Spleen (tissue), 11 donors: ENCODE results near the gene SMG9. TPM values are rescaled to one million over a fixed set of nuclear protein-coding genes. Genes with fewer than 3 reads are reported as not detected.

Experiments used
- DNase-seq: peaks from one replicate; pipeline ENCODE4 v3.0.0-alpha.2; 2020
- H3K27ac ChIP-seq, 8 donors: fragments of 200-600 bp; sonication (generic) in 7 of 8; 1 replicate in 4 of 8; 2 replicates in 4 of 8; pipeline versions ENCODE4 v1.5.0 to v1.8.0; 2016 to 2021; ENCODE audit warnings: inconsistent platforms in 4 of 8, mild to moderate bottlenecking in 4 of 8, moderate library complexity in 1 of 8
- H3K27me3 ChIP-seq, 7 donors: fragments of 200-600 bp; sonication (generic) in 6 of 7; replicated peaks in 1 of 7; 1 replicate in 4 of 7; 2 replicates in 3 of 7; pipeline versions ENCODE4 v1.5.0 to v1.8.0; 2016 to 2021; ENCODE audit warnings: inconsistent platforms in 3 of 7, mild to moderate bottlenecking in 1 of 7
- H3K36me3 ChIP-seq, 6 donors: fragments of 200-600 bp; sonication (generic) in 5 of 6; 1 replicate in 4 of 6; 2 replicates in 2 of 6; pipeline versions ENCODE4 v1.5.0 to v1.8.0; 2016 to 2021; ENCODE audit warnings: inconsistent platforms in 2 of 6
- H3K4me1 ChIP-seq, 6 donors: fragments of 200-600 bp; sonication (generic) in 5 of 6; 1 replicate in 3 of 6; 2 replicates in 3 of 6; pipeline versions ENCODE4 v1.5.0 to v1.8.0; 2016 to 2021; ENCODE audit warnings: inconsistent platforms in 3 of 6
- H3K4me3 ChIP-seq, 8 donors: fragments of 200-600 bp; sonication (generic) in 7 of 8; 1 replicate in 4 of 8; 2 replicates in 4 of 8; pipeline versions ENCODE4 v1.5.0 to v1.8.0; 2016 to 2021; ENCODE audit warnings: inconsistent platforms in 4 of 8, mild to moderate bottlenecking in 4 of 8, moderate library complexity in 2 of 8
- H3K9me3 ChIP-seq, 8 donors: fragments of 200-600 bp; sonication (generic) in 7 of 8; 1 replicate in 4 of 8; 2 replicates in 4 of 8; pipeline versions ENCODE4 v1.5.0 to v1.8.0; 2016 to 2021; ENCODE audit warnings: inconsistent platforms in 4 of 8
- POLR2A ChIP-seq, 3 donors: fragments of 450-650 bp; IDR thresholded peaks; one replicate each; pipeline ENCODE4 v1.5.1; 2017; ENCODE audit warnings: antibody characterized with exemption in 3 of 3, mild to moderate bottlenecking in 1 of 3
- POLR2AphosphoS5 ChIP-seq, 3 donors: sonication (generic); formaldehyde crosslinking; IDR thresholded peaks; one replicate each; pipeline ENCODE4 v1.5.1; 2017; ENCODE audit warnings: antibody characterized with exemption in 3 of 3
- WGBS, 5 donors: extraction: QIAGEN DNeasy Blood & Tissue Kit in 3 of 5; methylation state at CpG; one replicate each; pipeline versions ENCODE4 v1.1.5 to v1.1.7; 2013 to 2018; 5-methylcytosine and 5-hydroxymethylcytosine counted together
- intact Hi-C: fragments of 100-400 bp; cut with DNase I; formaldehyde crosslinking; loops from one replicate; pipeline ENCODE4 v1.15.0; 2023; ENCODE audit warnings: low total_unique reads
- polyA plus RNA-seq, 3 donors: library from polyadenylated mRNA; stranded (reverse); fragments of 200-250 nt; gene quantifications; one replicate each; pipeline ENCODE4 v1.2.1, GENCODE V29; 2013
- total RNA-seq, 7 donors: library from RNA; depleted of rRNA in 3 of 7; stranded (reverse); fragments of >200 nt in 3 of 7; fragmentation: NEBNext Ultra II Directional in 4 of 7; extraction: Animal tissue kit (Norgen Biotek cat#: 25700) in 4 of 7; gene quantifications; one replicate each; pipeline versions ENCODE4 v1.1.0 to v1.2.1, GENCODE V29; 2016 to 2021
- TF ChIP-seq, protein P1 (sequence below), 11 experiments: fragments of 200-600 bp in 7 of 11; fragments of 450-650 bp in 4 of 11; sonication (generic) in 4 of 11; IDR thresholded peaks in 8 of 11; conservative IDR thresholded peaks in 3 of 11; 1 replicate in 7 of 11; 2 replicates in 4 of 11; pipeline versions ENCODE4 v1.4.0 to v1.8.0; 2016 to 2021; ENCODE audit warnings: antibody characterized with exemption in 11 of 11, inconsistent platforms in 4 of 11, mild to moderate bottlenecking in 1 of 11
- donor health status: healthy with polysubstance abuse.
- donor health status: DM: no; HTN: no; CAD: no; lungs with moderate emphysema.
- donor health status: DM: no; HTN: no; CAD: no.
- donor health status: Bipolar disorder and iron deficiency.
- donor health status: healthy.
- donor health status: DM: no; HTN: no; CAD: no.
- donor health status: DM: yes; HTN: yes; CAD: no.

Gene SMG9
- total and polyA plus RNA-seq, 10 donors, result 30.9 to 65.9 (median 45.2) TPM

DNA sequence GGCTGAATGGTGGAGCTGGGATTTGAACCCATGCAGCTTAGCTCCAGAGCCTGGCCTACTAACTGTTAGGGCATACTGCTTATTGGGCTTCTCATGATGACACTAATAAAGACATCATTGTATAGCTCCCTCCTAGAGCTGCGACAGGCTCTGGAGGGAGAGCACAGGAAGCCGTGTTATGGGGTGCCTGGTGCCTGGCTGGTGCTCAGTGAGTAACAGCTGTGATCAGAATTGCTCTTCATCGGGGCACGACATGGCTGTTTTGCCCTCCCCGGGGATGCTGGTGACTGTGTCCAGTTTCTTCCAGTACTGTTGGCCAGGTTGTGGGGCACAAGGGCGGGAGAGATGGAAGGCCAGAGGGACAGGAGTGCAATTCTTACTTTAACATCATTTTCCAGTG lies 42.4 kb upstream of the SMG9 start:
- WGBS, 5 donors, result 46 to 80% (median 62%) methylated on average over 3 to 6 of the region's 6 CpGs
- no peak for DNase-seq
- intact Hi-C loops, result no loop called here

DNA sequence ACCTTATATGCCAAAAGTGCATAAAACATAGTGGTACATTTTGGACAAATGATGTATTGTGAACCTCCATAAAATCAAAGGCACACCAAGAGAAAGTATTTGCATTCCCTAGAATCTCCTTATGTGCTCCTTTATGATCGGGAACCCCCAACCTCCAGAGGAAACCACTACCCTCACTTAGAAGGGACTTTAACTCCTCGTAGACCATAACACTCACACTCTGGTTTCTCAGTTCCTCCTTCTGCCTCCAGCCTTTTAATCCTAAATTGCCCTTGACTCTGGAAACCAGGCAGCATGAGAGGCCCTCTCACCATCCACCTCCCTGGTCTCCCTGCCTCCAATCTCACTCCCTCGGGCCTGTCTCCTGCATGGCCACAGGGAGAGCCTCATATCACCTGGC lies 35.8 kb upstream of the SMG9 start:
- peaks cover 0 to 32% (median 0%) of the 10 kb centered on the region in 7 donors for H3K27me3 ChIP-seq
- DNase-seq, result no peak
- H3K9me3 ChIP-seq, result peaks cover 0 to 1% (median 0%) of the 10 kb centered on the region in 8 donors
- H3K27ac ChIP-seq, result no peak overlapping the region
- H3K4me3 ChIP-seq, result no peak overlapping the region
- intact Hi-C loops, result no loop called here
- peaks cover 0 to under 1% (median 0%) of the 10 kb centered on the region in 6 donors for H3K4me1 ChIP-seq
- TF ChIP-seq POLR2A (IDR thresholded peaks at IDR 0.05) (no peak), POLR2AphosphoS5 (IDR thresholded peaks at IDR 0.05) (no peak)
- TF ChIP-seq, protein P1, sequence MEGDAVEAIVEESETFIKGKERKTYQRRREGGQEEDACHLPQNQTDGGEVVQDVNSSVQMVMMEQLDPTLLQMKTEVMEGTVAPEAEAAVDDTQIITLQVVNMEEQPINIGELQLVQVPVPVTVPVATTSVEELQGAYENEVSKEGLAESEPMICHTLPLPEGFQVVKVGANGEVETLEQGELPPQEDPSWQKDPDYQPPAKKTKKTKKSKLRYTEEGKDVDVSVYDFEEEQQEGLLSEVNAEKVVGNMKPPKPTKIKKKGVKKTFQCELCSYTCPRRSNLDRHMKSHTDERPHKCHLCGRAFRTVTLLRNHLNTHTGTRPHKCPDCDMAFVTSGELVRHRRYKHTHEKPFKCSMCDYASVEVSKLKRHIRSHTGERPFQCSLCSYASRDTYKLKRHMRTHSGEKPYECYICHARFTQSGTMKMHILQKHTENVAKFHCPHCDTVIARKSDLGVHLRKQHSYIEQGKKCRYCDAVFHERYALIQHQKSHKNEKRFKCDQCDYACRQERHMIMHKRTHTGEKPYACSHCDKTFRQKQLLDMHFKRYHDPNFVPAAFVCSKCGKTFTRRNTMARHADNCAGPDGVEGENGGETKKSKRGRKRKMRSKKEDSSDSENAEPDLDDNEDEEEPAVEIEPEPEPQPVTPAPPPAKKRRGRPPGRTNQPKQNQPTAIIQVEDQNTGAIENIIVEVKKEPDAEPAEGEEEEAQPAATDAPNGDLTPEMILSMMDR (IDR thresholded peaks at IDR 0.05 in 8 of 11, conservative IDR thresholded peaks at IDR 0.05 in 3 of 11), result no peak
- 10 to 36% (median 18%) methylated on average over 3 of the region's 3 CpGs for WGBS, 5 donors
- H3K36me3 ChIP-seq, result no peaks in the 10 kb centered on the region

More for the DNA sequence above, 42.4 kb upstream of the SMG9 start:
- peaks cover 0 to 8% (median 2%) of the 10 kb centered on the region in 8 donors for H3K9me3 ChIP-seq
- H3K4me3 ChIP-seq, result no peak overlapping the region
- peaks cover 0 to 22% (median 9%) of the 10 kb centered on the region in 6 donors for H3K4me1 ChIP-seq
- peaks cover 0 to 48% (median 0%) of the 10 kb centered on the region in 7 donors for H3K27me3 ChIP-seq
- H3K27ac ChIP-seq, result no peak overlapping the region
- peaks cover 0 to 22% (median 0%) of the 10 kb centered on the region in 6 donors for H3K36me3 ChIP-seq
- TF ChIP-seq POLR2AphosphoS5 (IDR thresholded peaks at IDR 0.05), result no peak
- TF ChIP-seq, protein P1 (IDR thresholded peaks at IDR 0.05 in 8 of 11, conservative IDR thresholded peaks at IDR 0.05 in 3 of 11), result no peak

DNA sequence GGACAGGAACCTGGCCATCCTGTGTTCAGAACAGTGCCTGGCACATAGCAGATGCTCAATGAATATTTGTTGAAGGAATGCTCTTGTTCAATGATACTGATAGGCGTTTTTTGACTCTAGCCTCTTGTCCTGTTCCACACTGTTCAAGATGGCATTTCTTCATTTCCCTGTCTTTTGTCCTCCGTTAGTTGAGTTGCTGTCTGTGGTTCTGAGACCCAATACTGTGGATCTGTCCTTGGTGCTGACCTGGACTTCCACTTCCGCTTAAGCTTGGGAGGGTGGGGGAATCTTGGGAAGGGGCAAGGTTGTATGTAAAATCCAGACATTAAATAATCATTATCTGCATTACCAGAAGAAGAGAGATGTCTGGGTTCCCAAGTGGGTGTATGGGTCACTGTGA lies 34.3 kb upstream of the SMG9 start:
- Histone ChIP-seq H3K4me1 (peaks cover 0 to 15% (median 14%) of the 10 kb centered on the region in 6 donors), H3K4me3 (no peak overlapping the region), H3K27ac (no peak overlapping the region), H3K9me3 (no peaks in the 10 kb centered on the region), H3K36me3 (no peaks in the 10 kb centered on the region), H3K27me3 (peaks cover 0 to 25% (median 0%) of the 10 kb centered on the region in 7 donors)
- no peak for DNase-seq
- no peak for TF ChIP-seq POLR2AphosphoS5 (IDR thresholded peaks at IDR 0.05)
- no peak for TF ChIP-seq POLR2A (IDR thresholded peaks at IDR 0.05)
- TF ChIP-seq, protein P1 (IDR thresholded peaks at IDR 0.05 in 8 of 11, conservative IDR thresholded peaks at IDR 0.05 in 3 of 11), result no peak
- 6 to 17% (median 9%) methylated on average over 3 of the region's 3 CpGs for WGBS, 5 donors
- intact Hi-C loops, result no loop called here

DNA sequence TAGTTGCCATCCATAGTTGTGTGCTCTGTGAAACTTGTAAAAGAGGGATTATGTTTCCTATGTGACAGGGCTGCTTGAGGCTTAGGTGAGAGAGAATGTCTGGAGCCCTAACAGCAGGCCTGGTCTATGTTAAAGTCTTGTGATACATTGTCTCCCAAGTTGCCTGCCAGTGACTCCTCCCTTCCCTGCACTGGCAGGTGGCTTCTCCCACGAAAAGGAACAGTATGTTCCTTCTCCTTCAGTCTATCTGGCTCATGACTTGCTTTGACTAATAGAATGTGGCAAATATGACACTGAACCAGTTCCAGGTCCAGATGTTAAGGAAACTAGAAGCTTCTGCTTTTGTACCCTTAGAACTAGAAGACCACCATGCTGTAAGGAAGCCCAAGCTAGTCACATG lies 31.9 kb upstream of the SMG9 start:
- 36 to 78% (median 67%) methylated on average over 1 of the region's 1 CpG for WGBS, 5 donors
- intact Hi-C loops, result no loop called here
- TF ChIP-seq, protein P1 (IDR thresholded peaks at IDR 0.05 in 8 of 11, conservative IDR thresholded peaks at IDR 0.05 in 3 of 11), result no peak
- TF ChIP-seq POLR2A (IDR thresholded peaks at IDR 0.05), result no peak
- no peak for TF ChIP-seq POLR2AphosphoS5 (IDR thresholded peaks at IDR 0.05)
- Histone ChIP-seq H3K36me3 (no peaks in the 10 kb centered on the region), H3K27ac (no peak overlapping the region), H3K4me1 (peaks cover 0 to 39% (median 20%) of the 10 kb centered on the region in 6 donors), H3K27me3 (peaks cover 0 to 10% (median 0%) of the 10 kb centered on the region in 7 donors), H3K9me3 (no peaks in the 10 kb centered on the region), H3K4me3 (no peak overlapping the region)
- no peak for DNase-seq
